ENCODE results near the gene LRRC27. TPM values are rescaled to one million over a fixed set of nuclear protein-coding genes. Genes with fewer than 3 reads are reported as not detected.
"Not testable (repeated sequence)": the region's sequence is repeated elsewhere in the genome, so short reads cannot be mapped to it uniquely, and the experiment has no call there.

LRRC27 gene
- total RNA-seq, 3 donors from 2014 or later = 6.2 to 19.3 (median 8.2) TPM

GRCh38 chr10:132351611-132352010 is 19.6 kb downstream of the LRRC27 start:
- TF ChIP-seq POLR2A (IDR thresholded peaks at IDR 0.05) = no peak
- TF ChIP-seq POLR2AphosphoS5 (IDR thresholded peaks at IDR 0.05) = no peak
- TF ChIP-seq CTCF (IDR thresholded peaks at IDR 0.05) = no peak
- H3K9me3 ChIP-seq = no peaks in the 10 kb centered on the region
- DNase-seq (ENCODE audit: low spot score in 2 of 2) = peak in 1 of 2 donors; percentile 24
- no peaks in the 10 kb centered on the region for H3K4me1 ChIP-seq
- H3K27me3 ChIP-seq = no peaks in the 10 kb centered on the region
- intact Hi-C loops (cut with DNase I; ENCODE audit: low total_unique reads) = loop anchor here (10.0 kb wide), 1 partner anchor 117 kb away; no protein-coding TSS in a partner anchor
- H3K4me3 ChIP-seq = no peak overlapping the region
- no peaks in the 10 kb centered on the region for H3K36me3 ChIP-seq
- no peak overlapping the region for H3K27ac ChIP-seq

GRCh38 chr10:132352462-132353308 is 20.7 kb downstream of the LRRC27 start:
- H3K4me1 ChIP-seq, H3K27ac ChIP-seq, H3K27me3 ChIP-seq, H3K4me3 ChIP-seq, H3K36me3 ChIP-seq, H3K9me3 ChIP-seq: not testable (repeated sequence)
- intact Hi-C loops (cut with DNase I; ENCODE audit: low total_unique reads) = loop anchor here (10.0 kb wide), 1 partner anchor 118 kb away; no protein-coding TSS in a partner anchor
- TF ChIP-seq CTCF (IDR thresholded peaks at IDR 0.05) = peak in 2 of 3 donors; percentile 47 to 50
- DNase-seq (ENCODE audit: low spot score in 2 of 2) = peak in 1 of 2 donors; percentile 56

- H3K36me3 ChIP-seq = no peaks in the 10 kb centered on the region
- peak in 1 of 2 donors; percentile 12 for DNase-seq (ENCODE audit: low spot score in 2 of 2)
- H3K27me3 ChIP-seq = no peaks in the 10 kb centered on the region
- no peaks in the 10 kb centered on the region for H3K9me3 ChIP-seq
- H3K4me3 ChIP-seq = no peak overlapping the region
- intact Hi-C loops (cut with DNase I; ENCODE audit: low total_unique reads) = loop anchor here (10.0 kb wide), 1 partner anchor 119 kb away; no protein-coding TSS in a partner anchor
- H3K27ac ChIP-seq = peak overlapping the region in 1 of 2 donors; percentile 69
- no peak for TF ChIP-seq POLR2A (IDR thresholded peaks at IDR 0.05)
- TF ChIP-seq CTCF (IDR thresholded peaks at IDR 0.05) = no peak
- TF ChIP-seq POLR2AphosphoS5 (IDR thresholded peaks at IDR 0.05) = no peak
- no peaks in the 10 kb centered on the region for H3K4me1 ChIP-seq
Measured at GRCh38 chr10:132353456-132354355, 21.7 kb downstream of the LRRC27 start.

GRCh38 chr10:132354356-132355094 is 22.5 kb downstream of the LRRC27 start:
- H3K27ac ChIP-seq = peak overlapping the region in 1 of 2 donors; percentile 69
- H3K4me3 ChIP-seq = no peak overlapping the region
- intact Hi-C loops (cut with DNase I; ENCODE audit: low total_unique reads) = loop anchor here (10.0 kb wide), 1 partner anchor 120 kb away; no protein-coding TSS in a partner anchor
- DNase-seq (ENCODE audit: low spot score in 2 of 2) = peak in 1 of 2 donors; percentile 45
- no peaks in the 10 kb centered on the region for H3K36me3 ChIP-seq
- no peaks in the 10 kb centered on the region for H3K4me1 ChIP-seq
- no peaks in the 10 kb centered on the region for H3K27me3 ChIP-seq
- TF ChIP-seq POLR2AphosphoS5 (IDR thresholded peaks at IDR 0.05) (no peak), POLR2A (IDR thresholded peaks at IDR 0.05) (no peak)
- H3K9me3 ChIP-seq = no peaks in the 10 kb centered on the region

- intact Hi-C loops (cut with DNase I; ENCODE audit: low total_unique reads) = loop anchor here (10.0 kb wide), 1 partner anchor 120 kb away; no protein-coding TSS in a partner anchor
- no peaks in the 10 kb centered on the region for H3K4me1 ChIP-seq
- no peaks in the 10 kb centered on the region for H3K27me3 ChIP-seq
- peak overlapping the region in 1 of 3 donors; percentile 31 for H3K4me3 ChIP-seq
- no peaks in the 10 kb centered on the region for H3K9me3 ChIP-seq
- peak in 1 of 2 donors; percentile 37 for DNase-seq (ENCODE audit: low spot score in 2 of 2)
- TF ChIP-seq POLR2AphosphoS5 (IDR thresholded peaks at IDR 0.05) = no peak
- TF ChIP-seq POLR2A (IDR thresholded peaks at IDR 0.05) = no peak
- TF ChIP-seq CTCF (IDR thresholded peaks at IDR 0.05) = no peak
- H3K27ac ChIP-seq = peak overlapping the region in 1 of 2 donors; percentile 63
- no peaks in the 10 kb centered on the region for H3K36me3 ChIP-seq
Measured at GRCh38 chr10:132355297-132355696, 23.3 kb downstream of the LRRC27 start.

All from breast epithelium (tissue), 4 donors.